ENCODE data around the gene CDH2. TPM values are rescaled to one million over a fixed set of nuclear protein-coding genes. Genes with fewer than 3 reads are reported as not detected.
"Not testable (repeated sequence)": the region's sequence is repeated elsewhere in the genome, so short reads cannot be mapped to it uniquely, and the experiment has no call there.

Gene CDH2
- total RNA-seq, 1 donor: 75.6 TPM

DNA sequence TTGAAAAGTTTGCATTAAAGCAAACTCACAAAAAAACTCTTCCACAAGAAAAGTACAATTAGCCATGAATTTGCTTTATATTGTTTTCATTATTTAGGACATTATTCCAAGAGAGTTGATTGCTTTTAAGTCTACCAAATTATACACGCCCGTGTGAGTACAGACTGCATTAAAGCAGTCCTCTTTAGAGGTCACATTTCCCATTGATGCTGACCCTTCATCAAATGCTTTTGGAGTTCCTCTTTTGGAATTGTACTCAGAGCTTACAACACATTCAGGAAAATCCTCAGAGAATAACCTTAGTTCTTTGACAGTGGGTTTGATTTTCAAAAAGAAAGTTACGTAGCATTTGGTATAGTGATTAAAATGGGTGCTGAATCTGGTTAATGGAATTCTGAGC, 256.1 kb downstream of the CDH2 start:
- no peak overlapping the region for H2AFZ ChIP-seq (ENCODE audit: low read length)
- H3K27ac ChIP-seq (ENCODE audit: low read depth, low read length): no peak overlapping the region
- no peak overlapping the region for H3K4me2 ChIP-seq (ENCODE audit: insufficient read depth, low read length)
- no peaks in the 10 kb centered on the region for H4K20me1 ChIP-seq (ENCODE audit: insufficient read depth, low read length)
- no peaks in the 10 kb centered on the region for H3K79me2 ChIP-seq (ENCODE audit: insufficient read depth, low read length)
- no peaks in the 10 kb centered on the region for H3K27me3 ChIP-seq (ENCODE audit: insufficient read depth, low read length)
- no peak overlapping the region for H3K4me3 ChIP-seq (ENCODE audit: insufficient read depth, low read length)
- TF ChIP-seq, protein P1, sequence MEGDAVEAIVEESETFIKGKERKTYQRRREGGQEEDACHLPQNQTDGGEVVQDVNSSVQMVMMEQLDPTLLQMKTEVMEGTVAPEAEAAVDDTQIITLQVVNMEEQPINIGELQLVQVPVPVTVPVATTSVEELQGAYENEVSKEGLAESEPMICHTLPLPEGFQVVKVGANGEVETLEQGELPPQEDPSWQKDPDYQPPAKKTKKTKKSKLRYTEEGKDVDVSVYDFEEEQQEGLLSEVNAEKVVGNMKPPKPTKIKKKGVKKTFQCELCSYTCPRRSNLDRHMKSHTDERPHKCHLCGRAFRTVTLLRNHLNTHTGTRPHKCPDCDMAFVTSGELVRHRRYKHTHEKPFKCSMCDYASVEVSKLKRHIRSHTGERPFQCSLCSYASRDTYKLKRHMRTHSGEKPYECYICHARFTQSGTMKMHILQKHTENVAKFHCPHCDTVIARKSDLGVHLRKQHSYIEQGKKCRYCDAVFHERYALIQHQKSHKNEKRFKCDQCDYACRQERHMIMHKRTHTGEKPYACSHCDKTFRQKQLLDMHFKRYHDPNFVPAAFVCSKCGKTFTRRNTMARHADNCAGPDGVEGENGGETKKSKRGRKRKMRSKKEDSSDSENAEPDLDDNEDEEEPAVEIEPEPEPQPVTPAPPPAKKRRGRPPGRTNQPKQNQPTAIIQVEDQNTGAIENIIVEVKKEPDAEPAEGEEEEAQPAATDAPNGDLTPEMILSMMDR (IDR thresholded peaks at IDR 0.05; ENCODE audit: extremely low read depth, low read depth, low read length): no peak
- H3K36me3 ChIP-seq (ENCODE audit: insufficient read depth, low read length): no peaks in the 10 kb centered on the region
- H3K4me1 ChIP-seq (ENCODE audit: insufficient read depth, low read length): peaks cover 12% of the 10 kb centered on the region
- H3K9me3 ChIP-seq (ENCODE audit: low read depth, low read length): no peaks in the 10 kb centered on the region
- DNase-seq (ENCODE audit: insufficient read length, low spot score, missing footprints): no peak

DNA sequence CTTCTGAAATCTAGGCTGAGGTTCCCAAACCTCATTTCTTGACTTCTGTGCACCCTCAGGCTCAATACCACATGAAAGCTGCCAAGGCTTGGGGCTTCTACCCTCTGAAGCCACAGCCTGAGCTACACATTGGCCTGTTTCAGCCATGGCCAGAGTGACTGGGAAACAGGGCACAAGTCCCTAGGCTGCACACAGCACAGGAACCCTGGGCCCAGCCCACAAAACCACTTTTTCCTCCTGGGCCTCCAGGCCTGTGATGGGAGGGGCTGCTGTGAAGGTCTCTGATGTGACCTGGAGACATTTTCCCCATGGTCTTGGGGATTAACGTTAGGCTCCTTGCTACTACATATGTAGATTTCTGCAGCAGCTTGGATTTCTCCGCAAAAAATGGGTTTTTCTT, 270.7 kb downstream of the CDH2 start:
- H3K27ac ChIP-seq (ENCODE audit: low read depth, low read length); H3K79me2 ChIP-seq (ENCODE audit: insufficient read depth, low read length); H2AFZ ChIP-seq (ENCODE audit: low read length); H3K4me3 ChIP-seq (ENCODE audit: insufficient read depth, low read length); H3K36me3 ChIP-seq (ENCODE audit: insufficient read depth, low read length); H3K4me2 ChIP-seq (ENCODE audit: insufficient read depth, low read length); H3K4me1 ChIP-seq (ENCODE audit: insufficient read depth, low read length); DNase-seq (ENCODE audit: insufficient read length, low spot score, missing footprints); H3K9me3 ChIP-seq (ENCODE audit: low read depth, low read length); H4K20me1 ChIP-seq (ENCODE audit: insufficient read depth, low read length); H3K27me3 ChIP-seq (ENCODE audit: insufficient read depth, low read length): not testable (repeated sequence)

- no peaks in the 10 kb centered on the region for H3K4me1 ChIP-seq (ENCODE audit: insufficient read depth, low read length)
- no peak overlapping the region for H2AFZ ChIP-seq (ENCODE audit: low read length)
- DNase-seq (ENCODE audit: insufficient read length, low spot score, missing footprints): no peak
- H3K27me3 ChIP-seq (ENCODE audit: insufficient read depth, low read length): no peaks in the 10 kb centered on the region
- H3K4me3 ChIP-seq (ENCODE audit: insufficient read depth, low read length): no peak overlapping the region
- H3K4me2 ChIP-seq (ENCODE audit: insufficient read depth, low read length): no peak overlapping the region
- no peak overlapping the region for H3K27ac ChIP-seq (ENCODE audit: low read depth, low read length)
- no peaks in the 10 kb centered on the region for H3K36me3 ChIP-seq (ENCODE audit: insufficient read depth, low read length)
- TF ChIP-seq, protein P1 (IDR thresholded peaks at IDR 0.05; ENCODE audit: extremely low read depth, low read depth, low read length): no peak
- no peaks in the 10 kb centered on the region for H3K9me3 ChIP-seq (ENCODE audit: low read depth, low read length)
- H4K20me1 ChIP-seq (ENCODE audit: insufficient read depth, low read length): no peaks in the 10 kb centered on the region
- H3K79me2 ChIP-seq (ENCODE audit: insufficient read depth, low read length): no peaks in the 10 kb centered on the region
Measured at GRCh38 chr18:27903906-27904305, 273.0 kb downstream of the CDH2 start.

GRCh38 chr18:27901424-27902226, 275.3 kb downstream of the CDH2 start:
- Histone ChIP-seq H3K27ac (ENCODE audit: low read depth, low read length) (no peak overlapping the region), H3K9me3 (ENCODE audit: low read depth, low read length) (no peaks in the 10 kb centered on the region), H3K4me3 (ENCODE audit: insufficient read depth, low read length) (no peak overlapping the region), H3K4me1 (ENCODE audit: insufficient read depth, low read length) (no peaks in the 10 kb centered on the region), H4K20me1 (ENCODE audit: insufficient read depth, low read length) (no peaks in the 10 kb centered on the region), H2AFZ (ENCODE audit: low read length) (no peak overlapping the region), H3K36me3 (ENCODE audit: insufficient read depth, low read length) (no peaks in the 10 kb centered on the region), H3K4me2 (ENCODE audit: insufficient read depth, low read length) (no peak overlapping the region), H3K27me3 (ENCODE audit: insufficient read depth, low read length) (no peaks in the 10 kb centered on the region), H3K79me2 (ENCODE audit: insufficient read depth, low read length) (no peaks in the 10 kb centered on the region)
- TF ChIP-seq, protein P1 (IDR thresholded peaks at IDR 0.05; ENCODE audit: extremely low read depth, low read depth, low read length): no peak
- no peak for DNase-seq (ENCODE audit: insufficient read length, low spot score, missing footprints)
